Neural progenitor cell (in vitro differentiated cells): Measurements from ENCODE around the gene PDIA5. TPM values are rescaled to one million over a fixed set of nuclear protein-coding genes. Genes with fewer than 3 reads are reported as not detected.

Source experiments
- DNase-seq: peaks from one replicate; pipeline ENCODE4 v3.0.0-alpha.2; 2016; ENCODE audit warnings: low spot score
- H2AFZ ChIP-seq: fragments of 200-600 bp; sonication (generic); replicated peaks from 2 replicates; pipeline ENCODE4 v1.6.1; 2016; ENCODE audit warnings: antibody characterized with exemption
- H3F3A ChIP-seq: fragments of 200-600 bp; sonication (generic); 2 replicates; pipeline ENCODE4 v1.6.1; 2016; ENCODE audit warnings: antibody characterized with exemption, low read depth
- H3K27ac ChIP-seq: fragments of 200-600 bp; sonication (generic); 2 replicates; pipeline ENCODE4 v1.5.1; 2016; ENCODE audit warnings: mild to moderate bottlenecking
- H3K27me3 ChIP-seq: fragments of 200-600 bp; sonication (generic); 2 replicates; pipeline ENCODE4 v1.6.1; 2016; ENCODE audit warnings: mild to moderate bottlenecking, moderate library complexity
- H3K36me3 ChIP-seq: fragments of 200-600 bp; sonication (generic); 2 replicates; pipeline ENCODE4 v1.5.1; 2016
- H3K4me1 ChIP-seq: fragments of 200-600 bp; sonication (generic); 2 replicates; pipeline ENCODE4 v1.6.1; 2016; ENCODE audit warnings: mixed run types
- H3K4me2 ChIP-seq: fragments of 200-600 bp; sonication (generic); 2 replicates; pipeline ENCODE4 v1.6.1; 2016
- H3K4me3 ChIP-seq: fragments of 200-600 bp; sonication (generic); 2 replicates; pipeline ENCODE4 v1.5.1; 2016
- H3K79me2 ChIP-seq: fragments of 200-600 bp; sonication (generic); 2 replicates; pipeline ENCODE4 v1.6.1; 2016; ENCODE audit warnings: low read depth
- H3K9ac ChIP-seq: fragments of 200-600 bp; sonication (generic); 2 replicates; pipeline ENCODE4 v1.6.1; 2016
- H3K9me3 ChIP-seq: fragments of 200-600 bp; sonication (generic); 2 replicates; pipeline ENCODE4 v1.5.1; 2016; ENCODE audit warnings: low read depth
- H4K20me1 ChIP-seq: fragments of 200-600 bp; sonication (generic); 2 replicates; pipeline ENCODE4 v1.6.1; 2016; ENCODE audit warnings: low read depth
- H3K27ac Mint-ChIP-seq: 3 replicates; pipeline ENCODE4 v1.8.0; 2021; ENCODE audit warnings: mixed read lengths
- H3K27me3 Mint-ChIP-seq: 2 replicates; pipeline ENCODE4 v1.8.0; 2022; ENCODE audit warnings: low read depth, mild to moderate bottlenecking, inconsistent platforms, moderate library complexity, mixed read lengths; ENCODE audit not compliant: insufficient read depth
- H3K36me3 Mint-ChIP-seq: 3 replicates; pipeline ENCODE4 v1.8.0; 2021; ENCODE audit warnings: mixed read lengths
- H3K4me1 Mint-ChIP-seq: 3 replicates; pipeline ENCODE4 v1.8.0; 2021; ENCODE audit warnings: mixed read lengths
- H3K4me3 Mint-ChIP-seq: 3 replicates; pipeline ENCODE4 v1.8.0; 2021; ENCODE audit warnings: mild to moderate bottlenecking, moderate library complexity, mixed read lengths
- H3K9me3 Mint-ChIP-seq: 3 replicates; pipeline ENCODE4 v1.8.0; 2020; ENCODE audit warnings: mixed read lengths
- EZH2 ChIP-seq: fragments of 200-600 bp; sonication (generic); IDR thresholded peaks from 2 replicates; pipeline ENCODE4 v1.6.1; 2017; ENCODE audit warnings: antibody characterized with exemption, mild to moderate bottlenecking, moderate library complexity
- EZH2phosphoT487 ChIP-seq: fragments of 200-600 bp; sonication (generic); IDR thresholded peaks from 2 replicates; pipeline ENCODE4 v1.6.1; 2017; ENCODE audit warnings: antibody characterized with exemption
- total RNA-seq: library from RNA; depleted of rRNA; stranded (reverse); fragments of >200 nt; gene quantifications from 2 replicates; pipeline ENCODE4 v1.2.3, GENCODE V29; 2015; ENCODE audit warnings: low replicate concordance
- TF ChIP-seq, protein P1 (sequence below): fragments of 200-600 bp; sonication (generic); IDR thresholded peaks from 2 replicates; pipeline ENCODE4 v1.5.1; 2017; ENCODE audit warnings: antibody characterized with exemption, mild to moderate bottlenecking

The PDIA5 gene
- total RNA-seq, 1 donor from 2014 or later = 15.8 TPM

DNA sequence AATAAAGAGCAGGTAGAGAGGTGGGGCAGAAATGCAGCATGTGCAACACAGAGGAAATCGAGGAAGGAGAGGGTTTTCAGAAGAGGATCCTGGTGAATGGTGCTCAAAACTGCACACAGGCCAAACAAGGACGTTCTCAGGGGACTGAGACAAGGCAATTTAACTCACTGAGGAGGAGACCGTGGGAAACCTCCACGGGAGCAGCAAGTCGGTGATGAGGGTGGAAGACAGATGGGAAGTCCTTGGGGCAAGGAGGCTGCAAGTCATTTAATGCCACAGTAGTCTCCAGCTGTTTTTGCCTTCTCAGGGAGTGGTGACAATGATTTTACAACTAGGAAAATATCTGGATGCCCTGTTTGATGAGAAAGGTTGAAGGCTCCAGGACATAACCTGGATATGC, 11.5 kb upstream of the PDIA5 start:
- Mint-ChIP-seq H3K27me3 (peaks cover 10% of the 10 kb centered on the region), H3K36me3 (no peaks in the 10 kb centered on the region), H3K4me1 (no peaks in the 10 kb centered on the region), H3K4me3 (no peak overlapping the region), H3K27ac (no peak overlapping the region), H3K9me3 (no peaks in the 10 kb centered on the region)
- H3K36me3 ChIP-seq = no peaks in the 10 kb centered on the region
- H3K79me2 ChIP-seq = no peaks in the 10 kb centered on the region
- peaks cover 8% of the 10 kb centered on the region for H3K4me1 ChIP-seq
- no peaks in the 10 kb centered on the region for H4K20me1 ChIP-seq
- H3F3A ChIP-seq = no peaks in the 10 kb centered on the region
- no peak overlapping the region for H3K9ac ChIP-seq
- no peak overlapping the region for H3K4me3 ChIP-seq
- no peak for DNase-seq
- H3K9me3 ChIP-seq = no peaks in the 10 kb centered on the region
- H3K27me3 ChIP-seq = peaks cover 4% of the 10 kb centered on the region
- no peak overlapping the region for H2AFZ ChIP-seq
- H3K4me2 ChIP-seq = no peak overlapping the region
- H3K27ac ChIP-seq = no peak overlapping the region
- TF ChIP-seq, protein P1, sequence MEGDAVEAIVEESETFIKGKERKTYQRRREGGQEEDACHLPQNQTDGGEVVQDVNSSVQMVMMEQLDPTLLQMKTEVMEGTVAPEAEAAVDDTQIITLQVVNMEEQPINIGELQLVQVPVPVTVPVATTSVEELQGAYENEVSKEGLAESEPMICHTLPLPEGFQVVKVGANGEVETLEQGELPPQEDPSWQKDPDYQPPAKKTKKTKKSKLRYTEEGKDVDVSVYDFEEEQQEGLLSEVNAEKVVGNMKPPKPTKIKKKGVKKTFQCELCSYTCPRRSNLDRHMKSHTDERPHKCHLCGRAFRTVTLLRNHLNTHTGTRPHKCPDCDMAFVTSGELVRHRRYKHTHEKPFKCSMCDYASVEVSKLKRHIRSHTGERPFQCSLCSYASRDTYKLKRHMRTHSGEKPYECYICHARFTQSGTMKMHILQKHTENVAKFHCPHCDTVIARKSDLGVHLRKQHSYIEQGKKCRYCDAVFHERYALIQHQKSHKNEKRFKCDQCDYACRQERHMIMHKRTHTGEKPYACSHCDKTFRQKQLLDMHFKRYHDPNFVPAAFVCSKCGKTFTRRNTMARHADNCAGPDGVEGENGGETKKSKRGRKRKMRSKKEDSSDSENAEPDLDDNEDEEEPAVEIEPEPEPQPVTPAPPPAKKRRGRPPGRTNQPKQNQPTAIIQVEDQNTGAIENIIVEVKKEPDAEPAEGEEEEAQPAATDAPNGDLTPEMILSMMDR = no peak
- TF ChIP-seq EZH2 (no peak), EZH2phosphoT487 (no peak)

DNA sequence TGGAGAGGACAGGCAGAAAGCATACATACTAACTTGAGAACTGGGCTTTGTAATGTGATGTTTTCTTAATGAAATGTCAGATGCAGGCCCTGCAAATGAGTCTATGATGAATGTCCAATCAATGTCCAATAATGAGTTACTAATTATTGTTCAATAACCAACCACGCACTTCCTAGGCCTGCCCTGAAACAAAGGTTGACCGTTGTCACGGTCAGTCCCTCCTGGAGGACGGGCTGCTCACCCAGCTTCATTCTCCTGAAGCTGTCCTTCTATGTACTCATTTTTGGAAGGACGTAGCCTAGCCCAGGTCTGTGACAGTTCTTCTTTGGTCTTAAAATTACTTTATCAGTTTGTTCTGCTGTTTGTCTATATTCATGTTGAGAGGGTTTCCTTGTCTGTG, 8.3 kb upstream of the PDIA5 start:
- Histone ChIP-seq H3K27me3 (peaks cover 6% of the 10 kb centered on the region), H3K36me3 (no peaks in the 10 kb centered on the region), H3K27ac (no peak overlapping the region), H3K4me3 (no peak overlapping the region), H3K9me3 (no peaks in the 10 kb centered on the region), H4K20me1 (no peaks in the 10 kb centered on the region), H2AFZ (no peak overlapping the region), H3F3A (no peaks in the 10 kb centered on the region), H3K4me1 (peaks cover 8% of the 10 kb centered on the region), H3K79me2 (no peaks in the 10 kb centered on the region), H3K9ac (no peak overlapping the region), H3K4me2 (no peak overlapping the region)
- Mint-ChIP-seq H3K4me3 (no peak overlapping the region), H3K4me1 (no peaks in the 10 kb centered on the region), H3K27me3 (no peaks in the 10 kb centered on the region), H3K27ac (no peak overlapping the region), H3K36me3 (no peaks in the 10 kb centered on the region), H3K9me3 (no peaks in the 10 kb centered on the region)
- DNase-seq = no peak
- TF ChIP-seq EZH2 (no peak), EZH2phosphoT487 (no peak)
- TF ChIP-seq, protein P1 = no peak

DNA sequence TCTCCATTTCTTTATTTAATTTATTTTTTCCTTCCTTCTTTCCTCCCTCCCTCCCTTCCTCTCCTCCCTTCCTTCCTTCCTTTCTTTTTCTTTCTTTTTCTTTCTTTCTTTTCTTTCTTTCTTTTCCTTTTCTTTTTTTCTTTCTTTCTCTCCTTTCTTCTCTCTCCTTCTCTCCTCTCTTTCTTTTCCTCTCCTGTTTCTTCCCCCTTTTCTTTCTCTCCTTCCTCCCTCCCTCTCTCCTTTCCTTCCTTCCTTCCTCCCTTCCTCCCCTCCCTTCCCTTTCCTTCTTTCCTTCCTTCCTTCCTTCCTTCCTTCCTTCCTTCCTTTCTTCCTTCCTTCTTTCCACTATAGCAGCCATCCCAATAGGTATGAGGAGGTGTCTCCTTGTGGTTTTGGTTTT, 6.8 kb upstream of the PDIA5 start:
- Histone ChIP-seq H2AFZ (no peak overlapping the region), H3K9me3 (no peaks in the 10 kb centered on the region), H3K79me2 (no peaks in the 10 kb centered on the region), H3K4me3 (no peak overlapping the region), H3K27ac (no peak overlapping the region), H3F3A (no peaks in the 10 kb centered on the region), H3K9ac (no peak overlapping the region), H3K4me2 (no peak overlapping the region), H3K36me3 (no peaks in the 10 kb centered on the region), H4K20me1 (no peaks in the 10 kb centered on the region), H3K27me3 (peaks cover 6% of the 10 kb centered on the region), H3K4me1 (peaks cover 4% of the 10 kb centered on the region)
- no peak for DNase-seq
- no peaks in the 10 kb centered on the region for H3K4me1 Mint-ChIP-seq
- H3K27ac Mint-ChIP-seq = no peak overlapping the region
- TF ChIP-seq EZH2 (no peak), EZH2phosphoT487 (no peak)
- TF ChIP-seq, protein P1 = no peak
- H3K27me3 Mint-ChIP-seq = no peaks in the 10 kb centered on the region
- no peak overlapping the region for H3K4me3 Mint-ChIP-seq
- no peaks in the 10 kb centered on the region for H3K9me3 Mint-ChIP-seq
- no peaks in the 10 kb centered on the region for H3K36me3 Mint-ChIP-seq

DNA sequence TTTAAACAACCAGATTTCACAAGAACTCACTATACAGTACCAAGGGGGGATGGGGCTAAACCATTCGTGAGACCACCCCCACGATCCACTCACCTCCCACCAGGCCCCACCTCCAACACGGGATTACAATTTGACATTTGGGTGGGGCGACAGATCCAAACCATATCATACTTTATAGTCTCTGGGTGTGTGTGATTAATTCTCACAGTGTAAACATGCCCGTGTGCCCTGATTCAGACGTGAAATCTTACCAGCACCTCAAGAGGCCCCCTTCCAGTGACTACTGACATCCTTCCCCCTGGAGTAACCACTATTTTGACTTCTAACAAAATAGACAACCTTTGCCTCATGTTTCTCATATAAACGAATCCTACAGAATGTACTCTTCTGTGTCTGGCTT, 5.0 kb upstream of the PDIA5 start:
- Histone ChIP-seq H3K4me3 (no peak overlapping the region), H3K27me3 (peaks cover 21% of the 10 kb centered on the region), H3K27ac (no peak overlapping the region), H2AFZ (no peak overlapping the region), H3F3A (peaks cover 4% of the 10 kb centered on the region), H3K79me2 (no peaks in the 10 kb centered on the region), H3K9ac (no peak overlapping the region), H4K20me1 (no peaks in the 10 kb centered on the region), H3K9me3 (no peaks in the 10 kb centered on the region), H3K36me3 (no peaks in the 10 kb centered on the region), H3K4me2 (no peak overlapping the region), H3K4me1 (no peaks in the 10 kb centered on the region)
- Mint-ChIP-seq H3K9me3 (no peaks in the 10 kb centered on the region), H3K36me3 (no peaks in the 10 kb centered on the region), H3K4me1 (peaks cover 6% of the 10 kb centered on the region), H3K4me3 (no peak overlapping the region), H3K27ac (no peak overlapping the region), H3K27me3 (no peaks in the 10 kb centered on the region)
- DNase-seq = no peak
- TF ChIP-seq EZH2phosphoT487 (no peak), EZH2 (no peak)
- TF ChIP-seq, protein P1 = no peak
